Skeletal muscle satellite cell (primary cell): ENCODE measurements around the gene PARP6.

Experiments used
- H3K27me3 ChIP-seq: 2 replicates; pipeline ENCODE4 v1.7.0; 2013; ENCODE audit warnings: low read length; ENCODE audit not compliant: control insufficient read depth, insufficient read depth
- H3K36me3 ChIP-seq: 2 replicates; pipeline ENCODE4 v1.7.0; 2013; ENCODE audit warnings: mild to moderate bottlenecking, control low read depth, low read length; ENCODE audit not compliant: insufficient read depth
- H3K4me1 ChIP-seq: 2 replicates; pipeline ENCODE4 v1.7.0; 2013; ENCODE audit warnings: low read length; ENCODE audit not compliant: control insufficient read depth, insufficient read depth
- H3K4me2 ChIP-seq: 2 replicates; pipeline ENCODE4 v1.7.0; 2013; ENCODE audit warnings: mild to moderate bottlenecking, low read length
- H3K4me3 ChIP-seq: 2 replicates; pipeline ENCODE4 v1.7.0; 2013; ENCODE audit warnings: low read length
- H3K9ac ChIP-seq: 2 replicates; pipeline ENCODE4 v1.7.0; 2013; ENCODE audit warnings: mild to moderate bottlenecking, low read depth, low read length, moderate library complexity
- H3K9me3 ChIP-seq: replicated peaks from 2 replicates; pipeline ENCODE4 v1.7.0; 2013; ENCODE audit warnings: mild to moderate bottlenecking, control low read depth, low read length

The PARP6 gene

GRCh38 chr15:72306211-72306785 lies 33.9 kb upstream of the PARP6 start:
- Histone ChIP-seq H3K4me3 (no peak overlapping the region), H3K9me3 (no peaks in the 10 kb centered on the region), H3K4me1 (peaks cover 11% of the 10 kb centered on the region), H3K9ac (no peak overlapping the region), H3K4me2 (no peak overlapping the region), H3K27me3 (peaks cover 11% of the 10 kb centered on the region), H3K36me3 (no peaks in the 10 kb centered on the region)

- Histone ChIP-seq H3K9ac (no peak overlapping the region), H3K4me1 (peaks cover 11% of the 10 kb centered on the region), H3K4me2 (no peak overlapping the region), H3K36me3 (no peaks in the 10 kb centered on the region), H3K27me3 (peaks cover 11% of the 10 kb centered on the region), H3K9me3 (no peaks in the 10 kb centered on the region), H3K4me3 (no peak overlapping the region)
These were observed 32.2 kb upstream of the PARP6 start for GRCh38 chr15:72304596-72304995.

GRCh38 chr15:72302955-72303354 lies 30.6 kb upstream of the PARP6 start:
- Histone ChIP-seq H3K36me3 (no peaks in the 10 kb centered on the region), H3K4me1 (peaks cover 11% of the 10 kb centered on the region), H3K27me3 (peaks cover 6% of the 10 kb centered on the region), H3K4me3 (no peak overlapping the region), H3K9me3 (no peaks in the 10 kb centered on the region), H3K9ac (no peak overlapping the region), H3K4me2 (no peak overlapping the region)

- Histone ChIP-seq H3K9me3 (no peaks in the 10 kb centered on the region), H3K36me3 (no peaks in the 10 kb centered on the region), H3K4me3 (no peak overlapping the region), H3K4me2 (no peak overlapping the region), H3K27me3 (peaks cover 22% of the 10 kb centered on the region), H3K9ac (no peak overlapping the region), H3K4me1 (no peaks in the 10 kb centered on the region)
These were observed 17.4 kb upstream of the PARP6 start for GRCh38 chr15:72289597-72290325.

GRCh38 chr15:72288796-72289596 lies 16.6 kb upstream of the PARP6 start:
- no peak overlapping the region for H3K4me2 ChIP-seq
- H3K36me3 ChIP-seq: no peaks in the 10 kb centered on the region
- H3K27me3 ChIP-seq: peaks cover 22% of the 10 kb centered on the region
- no peak overlapping the region for H3K4me3 ChIP-seq
- H3K4me1 ChIP-seq: no peaks in the 10 kb centered on the region
- no peaks in the 10 kb centered on the region for H3K9me3 ChIP-seq
- no peak overlapping the region for H3K9ac ChIP-seq

GRCh38 chr15:72285927-72286516 lies 13.7 kb upstream of the PARP6 start:
- Histone ChIP-seq H3K4me3 (no peak overlapping the region), H3K27me3 (peaks cover 10% of the 10 kb centered on the region), H3K9me3 (no peaks in the 10 kb centered on the region), H3K4me1 (no peaks in the 10 kb centered on the region), H3K4me2 (no peak overlapping the region), H3K9ac (no peak overlapping the region), H3K36me3 (no peaks in the 10 kb centered on the region)

GRCh38 chr15:72285402-72285801 lies 13.0 kb upstream of the PARP6 start:
- Histone ChIP-seq H3K9me3 (no peaks in the 10 kb centered on the region), H3K27me3 (peaks cover 5% of the 10 kb centered on the region), H3K9ac (no peak overlapping the region), H3K36me3 (no peaks in the 10 kb centered on the region), H3K4me3 (no peak overlapping the region), H3K4me1 (no peaks in the 10 kb centered on the region), H3K4me2 (no peak overlapping the region)

GRCh38 chr15:72284781-72285180 lies 12.4 kb upstream of the PARP6 start:
- H3K36me3 ChIP-seq: no peaks in the 10 kb centered on the region
- H3K9me3 ChIP-seq: no peaks in the 10 kb centered on the region
- no peaks in the 10 kb centered on the region for H3K27me3 ChIP-seq
- H3K4me1 ChIP-seq: no peaks in the 10 kb centered on the region
- no peak overlapping the region for H3K9ac ChIP-seq
- H3K4me2 ChIP-seq: no peak overlapping the region
- H3K4me3 ChIP-seq: no peak overlapping the region

GRCh38 chr15:72281713-72282112 lies 9.4 kb upstream of the PARP6 start:
- no peak overlapping the region for H3K4me2 ChIP-seq
- no peaks in the 10 kb centered on the region for H3K36me3 ChIP-seq
- H3K4me1 ChIP-seq: no peaks in the 10 kb centered on the region
- H3K9ac ChIP-seq: no peak overlapping the region
- H3K27me3 ChIP-seq: no peaks in the 10 kb centered on the region
- no peaks in the 10 kb centered on the region for H3K9me3 ChIP-seq
- H3K4me3 ChIP-seq: no peak overlapping the region

- no peak overlapping the region for H3K4me2 ChIP-seq
- H3K36me3 ChIP-seq: no peaks in the 10 kb centered on the region
- no peak overlapping the region for H3K4me3 ChIP-seq
These were observed 8.4 kb upstream of the PARP6 start for GRCh38 chr15:72280751-72281150.

GRCh38 chr15:72278737-72279136 lies 6.4 kb upstream of the PARP6 start:
- Histone ChIP-seq H3K27me3 (no peaks in the 10 kb centered on the region), H3K9ac (no peak overlapping the region), H3K4me3 (no peak overlapping the region), H3K36me3 (no peaks in the 10 kb centered on the region), H3K4me1 (peaks cover 7% of the 10 kb centered on the region), H3K9me3 (no peaks in the 10 kb centered on the region), H3K4me2 (no peak overlapping the region)

More at GRCh38 chr15:72280751-72281150, 8.4 kb upstream of the PARP6 start:
- Histone ChIP-seq H3K27me3 (no peaks in the 10 kb centered on the region), H3K4me1 (peaks cover 7% of the 10 kb centered on the region), H3K9ac (no peak overlapping the region), H3K9me3 (no peaks in the 10 kb centered on the region)
